HCEC 1CT (cell line): ENCODE measurements around the gene MRPL19.
"Not testable (repeated sequence)": the region's sequence is repeated elsewhere in the genome, so short reads cannot be mapped to it uniquely, and the experiment has no call there.

Experiments
- DNase-seq: peaks from one replicate; pipeline ENCODE4 v3.0.0-alpha.2; 2017

Gene MRPL19

GRCh38 chr2:75675908-75676307, 29.3 kb downstream of the MRPL19 start:
- no peak for DNase-seq

- DNase-seq = no peak
These were observed 29.9 kb downstream of the MRPL19 start for GRCh38 chr2:75676464-75676863.

DNA sequence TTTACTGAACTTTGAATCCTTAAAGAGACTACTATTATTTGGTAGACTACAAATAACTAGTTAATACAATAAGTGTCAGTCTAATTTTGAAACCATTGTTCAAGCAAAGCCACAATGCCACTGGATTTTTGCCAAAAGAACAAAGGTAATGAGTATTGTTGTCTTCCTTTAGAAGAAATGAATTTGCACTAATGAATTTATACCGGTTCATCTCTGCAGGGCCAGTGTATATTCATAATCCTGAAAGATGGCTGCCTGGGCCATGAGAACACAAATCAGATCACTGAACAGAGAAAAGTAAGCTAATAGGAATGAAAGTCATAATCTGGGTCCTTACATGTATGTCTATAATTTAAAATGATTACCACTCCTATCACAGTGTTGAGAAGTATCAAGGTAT, 33.0 kb downstream of the MRPL19 start:
- no peak for DNase-seq

- no peak for DNase-seq
These were observed 33.8 kb downstream of the MRPL19 start for GRCh38 chr2:75680402-75680801.

- not testable (repeated sequence) for DNase-seq
These were observed 36.8 kb downstream of the MRPL19 start for GRCh38 chr2:75683430-75683829.

- no peak for DNase-seq
These were observed 41.6 kb downstream of the MRPL19 start for GRCh38 chr2:75688196-75688595.

- no peak for DNase-seq
These were observed 52.3 kb downstream of the MRPL19 start for GRCh38 chr2:75698918-75699317.

DNA sequence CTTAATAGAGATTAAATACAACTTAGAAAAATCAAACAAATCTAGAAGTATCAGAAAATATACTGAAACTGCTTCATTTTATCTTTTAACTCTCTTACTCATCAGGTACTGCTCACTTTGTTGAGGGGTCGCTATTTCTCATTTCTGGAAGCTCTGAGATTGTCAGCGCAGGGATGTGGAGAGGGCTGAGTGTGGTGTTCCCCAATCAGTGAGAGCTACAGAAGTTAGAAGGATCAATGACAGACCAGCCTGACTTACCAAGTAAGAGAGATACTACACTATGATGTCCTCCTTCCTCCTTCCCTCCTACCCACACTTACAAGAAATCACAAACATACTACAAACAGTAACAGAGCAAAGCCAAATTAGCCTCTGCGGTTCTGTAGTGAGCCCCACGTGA, 56.0 kb downstream of the MRPL19 start:
- no peak for DNase-seq

- DNase-seq = no peak
These were observed 57.2 kb downstream of the MRPL19 start for GRCh38 chr2:75703589-75704287.

DNA sequence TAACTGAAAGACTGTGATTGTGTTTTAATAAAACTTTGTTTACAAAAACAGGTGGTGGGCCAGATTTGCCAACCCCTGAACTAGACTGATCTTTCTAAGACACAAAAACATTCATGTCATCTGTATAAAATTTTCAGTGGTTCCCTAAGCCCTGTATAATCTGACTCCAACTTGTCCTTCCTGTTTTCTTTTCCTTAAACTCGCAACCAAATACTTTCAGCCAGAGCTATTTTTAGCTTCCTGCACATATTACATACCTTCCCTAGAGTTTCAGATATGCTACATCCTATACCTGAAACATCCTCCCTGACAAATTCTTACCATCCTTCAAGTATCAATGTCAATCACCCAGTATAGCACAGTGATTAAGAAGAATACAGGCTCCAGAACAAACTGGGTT, 59.3 kb downstream of the MRPL19 start:
- no peak for DNase-seq

DNA sequence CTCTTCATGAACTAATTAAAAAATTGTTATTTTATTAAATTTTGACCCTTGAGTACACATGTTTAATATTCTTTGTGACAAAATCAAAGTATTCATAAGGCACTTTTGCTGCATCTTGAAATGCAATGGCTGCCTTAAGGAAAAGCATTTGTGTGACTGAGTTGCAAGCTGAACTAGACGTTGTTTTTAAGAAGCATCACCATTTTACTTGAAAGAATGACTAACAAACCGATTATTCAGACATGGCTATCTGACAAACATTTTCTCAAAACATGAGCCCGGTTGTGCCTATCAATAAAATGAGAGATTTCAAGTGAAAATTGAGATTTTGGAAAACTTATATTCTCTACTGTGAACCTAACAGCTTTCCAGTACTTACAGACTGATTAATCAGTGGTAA, 61.3 kb downstream of the MRPL19 start:
- DNase-seq = peak; percentile 43

DNA sequence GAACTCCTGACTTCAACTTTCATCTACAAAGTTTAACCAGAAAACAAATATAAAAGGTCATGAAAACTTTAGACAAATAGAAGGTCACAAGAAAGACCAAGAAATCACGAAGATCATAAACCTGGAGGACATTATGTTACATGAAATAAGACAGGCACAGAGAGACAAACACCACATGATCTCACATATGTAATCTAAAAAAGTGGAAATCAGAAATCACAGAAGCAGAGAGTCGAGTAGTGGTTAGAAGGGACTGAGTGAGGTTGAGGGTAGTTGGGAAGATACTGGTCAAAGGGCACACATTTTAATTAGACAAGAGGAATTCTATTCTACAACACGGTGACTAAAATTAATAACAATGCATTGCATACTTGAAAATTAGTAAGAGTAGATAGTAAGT, 62.7 kb downstream of the MRPL19 start:
- DNase-seq = no peak

GRCh38 chr2:75710220-75710576, 63.6 kb downstream of the MRPL19 start:
- peak; percentile 43 for DNase-seq

DNA sequence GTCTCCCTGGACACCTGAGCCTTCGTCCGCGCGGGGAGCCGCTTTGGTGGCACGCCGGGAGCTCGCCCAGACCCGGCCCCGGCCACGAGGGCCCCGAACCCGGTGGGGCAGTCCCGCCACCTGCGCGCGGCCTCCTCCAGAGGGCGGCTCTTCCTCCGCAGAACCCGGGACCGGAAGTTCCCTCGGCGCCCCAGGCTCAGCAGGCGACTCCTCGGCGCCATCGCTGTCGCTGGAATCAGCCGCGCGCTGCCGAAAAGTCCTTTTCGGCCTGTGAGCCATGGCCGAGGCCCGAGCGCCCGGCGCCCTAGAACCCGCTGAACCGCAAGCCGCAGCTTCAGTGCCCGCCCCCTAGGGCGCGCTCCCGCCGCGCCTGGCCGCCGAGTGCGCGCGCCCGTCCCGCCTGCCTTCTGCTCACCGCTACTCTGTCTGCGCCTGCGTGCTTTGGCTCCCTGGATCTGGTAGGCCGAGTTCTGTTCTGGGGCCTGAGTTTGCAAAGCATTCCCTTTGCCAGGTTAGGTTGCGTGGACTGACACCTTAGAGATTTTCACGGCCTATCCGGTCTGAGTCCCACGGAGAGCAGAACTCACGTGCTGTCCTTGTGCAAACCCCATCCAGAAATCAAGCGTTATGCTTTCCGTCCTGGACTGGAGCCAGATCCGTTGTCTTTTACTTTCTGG, 64.1 kb downstream of the MRPL19 start, which contains the start of gene GCFC2:
TSS of gene GCFC2 (minus strand) at position 339 of the 677 bp plus-strand sequence. CDS start at position 279, 60 bp downstream.
- DNase-seq = peak; percentile 86

- not testable (repeated sequence) for DNase-seq
These were observed 65.0 kb downstream of the MRPL19 start for GRCh38 chr2:75711590-75711989.

- peak; percentile 17 for DNase-seq
These were observed 69.8 kb downstream of the MRPL19 start for GRCh38 chr2:75716406-75716805.

GRCh38 chr2:75719616-75720015, 73.0 kb downstream of the MRPL19 start:
- DNase-seq = no peak

- DNase-seq = no peak
These were observed 73.9 kb downstream of the MRPL19 start for GRCh38 chr2:75720525-75720924.

DNA sequence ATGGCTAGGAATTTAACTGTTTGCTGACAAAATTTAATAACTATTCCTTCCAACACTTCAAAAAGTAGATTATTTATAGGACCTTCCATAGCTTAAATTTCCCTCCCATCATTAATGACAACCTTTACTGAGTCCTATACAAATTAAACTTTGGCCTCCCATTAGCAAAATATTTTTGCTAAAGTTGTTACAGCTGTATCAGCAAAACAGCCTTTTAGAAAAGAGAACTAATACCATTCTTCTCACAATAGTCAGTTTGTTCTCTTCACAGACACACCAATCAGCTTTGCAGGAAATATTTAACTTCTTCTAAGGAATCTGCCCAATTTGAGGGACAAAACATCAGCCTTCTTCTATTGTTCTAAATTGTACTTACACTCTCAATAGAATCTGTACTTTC, 76.1 kb downstream of the MRPL19 start:
- DNase-seq = no peak

DNA sequence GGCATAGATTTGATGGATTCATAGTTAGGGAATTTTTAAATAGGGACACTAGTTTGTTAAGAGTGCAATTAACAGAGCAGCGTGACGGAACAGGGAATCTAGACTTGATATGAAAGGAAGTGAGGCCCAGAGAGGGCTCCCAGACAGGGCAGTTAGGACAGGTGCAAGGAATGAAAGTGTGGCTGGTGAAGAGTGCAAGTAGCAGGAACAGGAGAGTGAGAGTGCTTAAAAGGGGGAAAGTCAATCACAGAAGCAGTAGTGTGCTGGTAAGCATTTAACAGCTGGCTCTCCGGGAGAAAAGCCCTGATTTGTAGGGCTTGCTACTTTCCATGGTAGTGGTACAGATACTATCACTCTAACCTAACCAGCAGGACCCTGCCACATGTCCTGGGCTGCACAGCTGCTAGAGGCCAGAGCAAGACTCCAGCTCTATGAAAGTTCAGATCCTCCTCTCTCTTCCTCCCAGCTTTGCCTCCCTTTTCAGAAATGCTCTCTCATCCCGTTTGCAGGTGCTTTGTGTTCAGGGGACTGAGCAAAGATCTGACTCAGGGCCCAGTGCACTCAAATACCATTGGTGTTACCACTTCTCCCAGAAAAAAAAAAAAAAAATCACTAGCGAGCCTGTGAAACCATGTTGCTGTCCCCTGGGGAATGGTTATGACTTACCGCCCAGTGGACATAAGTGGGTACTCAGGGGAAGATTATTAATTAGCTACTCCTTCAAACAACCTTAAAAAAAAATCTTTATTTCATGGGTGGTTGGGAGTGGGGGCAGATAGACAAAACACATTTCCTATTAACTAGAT, 82.2 kb downstream of the MRPL19 start:
- no peak for DNase-seq

GRCh38 chr2:75729861-75730260, 83.3 kb downstream of the MRPL19 start:
- DNase-seq = peak; percentile 22

- no peak for DNase-seq
These were observed 89.7 kb downstream of the MRPL19 start for GRCh38 chr2:75736276-75736675.

DNA sequence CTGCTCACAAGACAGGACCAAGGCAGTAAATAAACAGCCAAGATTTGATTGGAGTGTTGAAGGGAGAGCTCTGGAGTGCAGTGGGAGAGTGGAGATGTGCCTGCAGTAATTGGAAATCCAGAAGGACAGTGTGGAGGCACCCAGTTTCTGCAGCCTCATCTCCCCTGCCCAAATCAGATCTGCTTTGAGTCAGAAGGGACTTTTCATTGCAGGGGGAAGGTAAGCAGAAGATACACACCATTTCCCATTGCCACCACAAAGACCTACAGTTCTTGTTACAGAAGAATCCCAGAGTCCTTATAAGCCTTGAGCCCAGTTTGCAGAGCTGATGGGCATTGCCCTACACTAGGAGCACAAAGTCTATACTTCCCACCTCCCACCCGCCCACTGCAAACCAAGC, 91.4 kb downstream of the MRPL19 start:
- DNase-seq = no peak
